Measurements from ENCODE around the gene ADCY7.

ADCY7 gene

GRCh38 chr16:50265716-50266336 lies 525 bp upstream of the ADCY7 start:
- in situ Hi-C loops (cut with MboI; ENCODE audit: low sequenced_read_pairs): no loop called here

DNA sequence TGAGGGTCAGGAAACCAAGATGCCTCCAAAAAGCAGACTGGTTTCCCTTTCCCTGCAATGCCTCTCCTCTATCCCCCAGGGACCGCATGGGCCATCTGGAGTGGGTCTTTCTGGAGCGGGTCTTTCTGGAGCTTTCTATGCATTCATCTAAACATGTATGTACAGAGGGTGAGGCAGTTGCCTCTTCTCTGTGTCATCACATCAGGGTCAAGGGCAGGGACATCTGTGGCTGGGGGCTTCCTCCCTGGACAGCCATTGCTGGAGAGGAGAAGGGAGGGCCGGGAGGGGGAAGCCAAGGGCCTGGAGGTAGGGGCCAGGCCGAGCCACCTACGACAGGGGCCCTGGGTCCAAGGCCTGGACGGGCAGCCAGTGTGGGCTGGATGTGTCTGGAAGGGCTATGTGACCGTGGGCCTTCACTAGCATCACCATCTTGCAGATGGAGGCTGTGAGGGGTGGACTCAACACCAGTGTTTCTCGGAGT lies 840 bp downstream of the ADCY7 start:
- in situ Hi-C loops (cut with MboI; ENCODE audit: low sequenced_read_pairs): no loop called here

DNA sequence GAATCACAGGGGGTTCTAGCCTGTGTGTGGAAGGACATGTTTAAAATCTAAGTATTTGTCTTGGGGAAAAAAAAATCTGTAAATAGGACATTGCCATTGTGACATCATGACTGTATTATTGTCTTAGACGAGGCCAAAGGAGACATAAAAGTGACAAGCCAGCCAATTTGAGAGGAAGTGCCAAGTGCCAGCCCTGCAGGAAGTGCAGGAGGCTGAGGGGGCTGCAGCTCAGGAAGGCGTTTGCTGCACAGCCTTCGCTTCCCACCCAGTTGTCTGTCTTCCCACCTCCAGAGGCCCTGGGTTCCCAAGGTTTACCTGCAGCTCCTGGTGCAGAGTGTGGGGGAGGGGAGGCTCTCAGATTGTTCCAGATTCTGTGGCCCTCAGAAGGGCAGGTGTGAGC lies 1.3 kb downstream of the ADCY7 start:
- in situ Hi-C loops (cut with MboI; ENCODE audit: low sequenced_read_pairs): no loop called here

- in situ Hi-C loops (cut with MboI; ENCODE audit: low sequenced_read_pairs): no loop called here
These were observed 2.0 kb downstream of the ADCY7 start for GRCh38 chr16:50268352-50268751.

GRCh38 chr16:50269061-50269705 lies 2.8 kb downstream of the ADCY7 start:
- in situ Hi-C loops (cut with MboI; ENCODE audit: low sequenced_read_pairs): no loop called here

- in situ Hi-C loops (cut with MboI; ENCODE audit: low sequenced_read_pairs): no loop called here
These were observed 3.6 kb downstream of the ADCY7 start for GRCh38 chr16:50269769-50270509.

GRCh38 chr16:50270510-50271147 lies 4.3 kb downstream of the ADCY7 start:
- in situ Hi-C loops (cut with MboI; ENCODE audit: low sequenced_read_pairs): no loop called here

DNA sequence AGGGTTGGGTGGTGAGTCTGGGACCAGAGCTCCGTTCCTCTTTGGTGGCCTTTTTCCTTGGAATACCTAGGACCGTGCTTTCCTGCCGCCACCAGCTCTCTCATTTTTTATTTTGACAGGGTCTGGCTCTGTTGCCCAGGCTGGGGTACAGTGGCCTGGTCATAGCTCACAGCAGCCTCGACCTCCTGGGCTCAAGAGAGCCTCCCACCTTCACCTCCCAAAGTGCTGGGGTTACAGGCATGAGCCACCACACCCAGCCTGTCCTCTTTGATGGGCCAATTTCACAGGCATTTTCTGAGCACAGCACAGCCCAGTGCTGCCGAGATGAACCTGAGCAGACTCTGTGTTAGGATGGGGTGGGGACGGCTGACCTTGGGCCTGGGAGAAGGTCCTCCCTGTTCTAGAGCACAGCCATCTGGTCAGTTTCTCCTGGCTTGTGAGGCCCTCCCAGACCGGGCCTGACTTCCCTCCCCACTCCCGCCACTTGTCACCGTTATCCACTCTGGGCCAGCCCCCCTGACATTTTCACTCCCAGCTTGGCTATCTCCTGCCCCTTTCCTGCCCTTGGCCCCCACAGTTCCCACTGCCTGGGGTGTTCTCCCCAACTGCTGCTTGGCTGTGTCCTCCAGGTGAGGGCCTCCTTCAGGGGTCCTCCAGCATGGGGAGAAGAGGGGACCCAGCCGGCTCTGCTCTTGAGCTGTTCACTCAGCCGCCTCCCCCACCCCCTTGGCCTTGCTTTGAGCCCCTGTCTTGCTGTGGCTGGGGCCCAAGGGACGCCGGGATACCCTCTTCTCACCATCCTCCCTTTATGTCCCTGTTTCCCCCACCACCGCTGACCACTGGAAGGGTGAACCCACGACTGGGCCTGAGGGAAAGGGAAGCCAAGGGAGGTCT lies 5.0 kb downstream of the ADCY7 start:
- in situ Hi-C loops (cut with MboI; ENCODE audit: low sequenced_read_pairs): no loop called here

DNA sequence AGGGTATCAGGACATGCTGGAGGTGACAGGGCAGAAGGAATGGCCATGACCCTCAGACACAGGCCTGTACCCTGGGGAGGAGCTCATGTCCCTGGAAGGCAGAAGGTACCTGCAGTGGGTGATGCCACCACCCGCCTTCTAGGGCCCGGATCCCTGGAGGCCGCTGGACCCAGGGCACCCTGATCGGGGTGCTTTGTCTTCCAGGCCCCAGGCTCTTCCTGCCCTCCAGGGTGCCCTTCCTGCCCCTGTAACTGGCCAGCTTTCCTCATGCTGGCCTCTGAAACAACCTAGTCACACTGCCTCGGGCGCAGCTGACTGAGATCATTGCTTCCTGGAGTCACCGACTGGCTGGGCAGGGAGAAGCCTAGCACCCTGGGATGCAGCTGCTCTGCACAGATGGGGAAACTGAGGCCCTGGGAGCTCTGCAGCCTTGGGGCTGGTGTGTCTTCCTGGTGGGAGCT lies 5.8 kb downstream of the ADCY7 start:
- in situ Hi-C loops (cut with MboI; ENCODE audit: low sequenced_read_pairs): no loop called here

DNA sequence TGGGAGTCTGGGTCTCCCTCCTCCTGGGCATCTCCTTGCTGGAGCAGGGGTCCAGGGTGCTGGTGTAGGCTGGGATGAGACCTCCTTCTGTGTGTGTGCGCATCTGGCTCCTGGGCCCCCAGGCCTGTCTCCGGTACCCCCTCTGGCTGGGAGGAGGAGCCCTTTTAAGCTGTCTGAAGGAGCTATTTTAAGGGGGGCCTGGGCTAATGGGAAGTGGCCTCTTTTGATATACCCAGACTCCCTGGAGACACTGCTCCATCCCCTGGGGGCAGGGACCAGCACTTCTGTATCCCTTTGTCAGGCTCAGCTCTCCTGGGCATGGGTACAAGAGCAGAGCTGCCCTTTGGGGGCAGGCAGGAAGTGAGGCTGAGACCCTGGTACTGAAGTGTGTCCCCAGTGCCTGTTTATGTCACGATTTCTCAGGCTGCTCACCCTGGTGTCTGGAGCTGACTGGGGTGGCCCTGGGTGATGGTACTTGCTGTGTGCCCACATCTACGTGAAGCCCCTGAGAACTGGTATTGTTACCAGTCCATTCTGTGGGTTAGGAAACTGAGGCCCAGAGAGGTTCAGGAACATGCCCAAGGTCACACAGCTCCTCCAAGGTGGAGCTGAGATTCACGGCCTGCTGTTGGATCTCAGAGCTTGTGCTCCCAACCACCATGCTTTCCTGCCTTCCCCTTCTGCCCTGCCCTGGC lies 6.5 kb downstream of the ADCY7 start:
- in situ Hi-C loops (cut with MboI; ENCODE audit: low sequenced_read_pairs): no loop called here

DNA sequence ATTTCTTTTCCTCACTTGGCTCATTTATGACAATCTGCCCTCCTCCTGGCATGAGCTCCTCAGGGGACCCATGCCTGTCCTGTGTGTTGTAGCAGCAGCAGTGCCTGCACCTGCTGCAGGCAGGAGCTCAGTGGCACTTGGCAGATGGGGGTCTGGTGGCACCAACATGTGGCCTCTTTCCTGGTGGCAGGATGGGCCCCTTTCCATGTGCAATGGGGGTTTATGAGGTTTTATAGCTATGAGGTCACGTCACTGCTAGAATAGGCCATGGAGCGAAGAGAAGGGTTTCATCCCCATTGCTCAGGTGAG lies 7.0 kb downstream of the ADCY7 start:
- in situ Hi-C loops (cut with MboI; ENCODE audit: low sequenced_read_pairs): no loop called here

DNA sequence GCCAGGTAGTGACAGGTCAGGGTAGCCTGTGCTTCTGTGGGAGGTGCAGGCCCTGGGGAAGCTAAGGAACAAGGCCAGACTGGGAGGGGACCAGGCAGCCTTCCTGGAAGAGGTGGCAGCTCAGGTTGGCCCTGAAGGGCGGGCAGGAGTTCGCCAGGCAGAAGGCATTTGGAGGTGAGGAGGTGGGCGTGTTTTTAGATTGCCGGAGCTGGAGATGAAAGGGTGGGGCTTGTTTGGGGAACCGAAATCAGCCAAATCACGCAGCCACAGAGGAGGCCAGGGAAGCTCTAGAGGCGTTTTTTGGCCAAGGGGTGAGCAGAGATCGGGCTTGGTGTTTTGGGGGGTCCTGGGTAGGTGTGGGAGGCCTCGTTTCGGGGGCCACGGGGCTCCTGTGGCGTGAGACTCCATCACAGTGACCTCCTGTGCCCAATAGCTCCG lies 7.6 kb downstream of the ADCY7 start:
- in situ Hi-C loops (cut with MboI; ENCODE audit: low sequenced_read_pairs): no loop called here

- in situ Hi-C loops (cut with MboI; ENCODE audit: low sequenced_read_pairs): no loop called here
These were observed 8.2 kb downstream of the ADCY7 start for GRCh38 chr16:50274326-50275097.

- in situ Hi-C loops (cut with MboI; ENCODE audit: low sequenced_read_pairs): no loop called here
These were observed 8.7 kb downstream of the ADCY7 start for GRCh38 chr16:50275098-50275415.

DNA sequence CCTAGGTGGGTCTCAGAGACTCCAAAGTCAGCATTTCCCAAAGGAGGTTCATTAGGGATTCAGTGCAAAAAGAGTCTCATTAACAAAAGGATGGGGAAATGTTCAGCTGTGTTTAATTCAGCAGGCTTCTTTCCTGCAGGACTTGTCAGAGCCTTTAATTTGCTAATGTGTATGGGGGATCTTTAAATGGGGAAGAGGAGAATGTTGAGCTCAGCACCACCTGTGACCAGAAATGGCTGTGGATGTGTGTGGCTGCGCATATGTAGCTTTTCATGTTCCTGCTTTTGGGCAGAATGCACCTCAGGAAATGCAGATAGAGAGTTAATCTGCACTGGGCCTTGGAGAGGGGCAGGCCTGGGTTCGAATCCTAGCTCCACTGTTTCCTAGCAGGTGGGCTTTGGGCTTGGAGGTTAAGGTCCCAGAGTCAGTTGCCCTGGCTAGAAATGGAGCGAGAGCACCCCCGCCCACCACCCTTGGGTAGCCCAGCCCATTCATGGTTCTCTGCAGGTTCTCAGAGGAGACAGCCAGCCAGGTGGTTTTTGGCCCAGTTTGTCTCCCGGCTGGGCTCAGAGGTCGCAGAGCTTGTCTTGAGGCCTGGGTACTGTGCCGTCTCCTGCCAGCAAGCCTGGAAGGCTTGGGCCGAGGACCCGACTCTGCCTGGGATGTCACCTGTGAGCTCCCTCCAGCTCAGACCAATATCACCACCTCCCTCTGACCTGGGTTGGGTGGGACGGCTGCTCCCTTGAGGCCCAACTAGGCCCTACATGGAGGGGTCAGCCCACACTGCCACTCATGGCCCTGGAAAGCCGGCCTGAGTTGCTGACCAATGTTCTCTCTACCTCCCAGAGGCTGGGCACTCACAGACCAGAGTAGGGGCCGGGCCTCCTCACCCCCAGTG lies 9.3 kb downstream of the ADCY7 start:
- in situ Hi-C loops (cut with MboI; ENCODE audit: low sequenced_read_pairs): no loop called here

- in situ Hi-C loops (cut with MboI; ENCODE audit: low sequenced_read_pairs): no loop called here
These were observed 9.9 kb downstream of the ADCY7 start for GRCh38 chr16:50276326-50276640.

DNA sequence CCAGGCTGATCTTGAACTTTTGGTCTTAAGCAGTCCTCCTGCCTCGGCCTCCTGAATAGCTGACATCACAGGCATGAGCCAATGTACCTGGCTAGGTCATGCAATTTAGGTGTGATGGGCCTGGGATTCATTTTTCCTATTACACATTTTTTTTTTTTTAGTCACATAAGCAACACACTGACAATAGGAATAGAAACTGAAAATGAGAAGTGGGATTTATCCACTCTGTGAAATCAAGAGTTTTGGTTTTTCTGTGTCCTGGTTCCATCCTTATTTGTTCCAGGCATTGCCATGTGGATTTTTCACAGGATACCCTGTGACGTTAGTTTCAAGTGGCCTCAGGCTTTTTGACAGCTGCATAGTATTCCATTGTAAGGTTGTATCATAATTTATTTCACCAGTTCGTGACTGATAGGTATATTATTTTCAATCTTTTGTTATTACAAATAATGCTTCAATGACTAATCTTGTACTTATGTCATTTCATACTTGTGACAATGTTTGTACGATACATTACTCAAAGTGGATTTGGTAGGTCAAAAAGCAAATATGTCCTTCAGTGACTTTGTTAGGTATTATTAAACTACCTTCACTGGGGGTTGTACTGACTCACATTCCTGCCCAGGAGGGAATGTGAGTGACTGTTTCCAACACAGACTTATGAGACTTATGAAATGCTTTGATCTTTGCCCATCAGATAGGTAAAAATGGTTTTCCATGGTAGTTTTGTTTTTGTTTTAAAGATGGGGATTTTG lies 10.6 kb downstream of the ADCY7 start:
- in situ Hi-C loops (cut with MboI; ENCODE audit: low sequenced_read_pairs): no loop called here

- in situ Hi-C loops (cut with MboI; ENCODE audit: low sequenced_read_pairs): no loop called here
These were observed 11.9 kb downstream of the ADCY7 start for GRCh38 chr16:50278251-50278650.
